GM18861 (cell line): ENCODE data around the gene STUM.
"Not testable (repeated sequence)": the region's sequence is repeated elsewhere in the genome, so short reads cannot be mapped to it uniquely, and the experiment has no call there.

Experiments
- ATAC-seq: cut with Tn5 transposase; IDR thresholded peaks from one replicate; pipeline ENCODE4 v1.9.1; 2021; ENCODE audit not compliant: unreplicated experiment

STUM gene

GRCh38 chr1:226637147-226637935, 88.8 kb downstream of the STUM start:
- ATAC-seq = no peak

- no peak for ATAC-seq
These were observed 89.5 kb downstream of the STUM start for GRCh38 chr1:226638001-226638601.

GRCh38 chr1:226638608-226639007, 90.0 kb downstream of the STUM start:
- ATAC-seq = no peak

GRCh38 chr1:226639206-226639605, 90.6 kb downstream of the STUM start:
- ATAC-seq = not testable (repeated sequence)

DNA sequence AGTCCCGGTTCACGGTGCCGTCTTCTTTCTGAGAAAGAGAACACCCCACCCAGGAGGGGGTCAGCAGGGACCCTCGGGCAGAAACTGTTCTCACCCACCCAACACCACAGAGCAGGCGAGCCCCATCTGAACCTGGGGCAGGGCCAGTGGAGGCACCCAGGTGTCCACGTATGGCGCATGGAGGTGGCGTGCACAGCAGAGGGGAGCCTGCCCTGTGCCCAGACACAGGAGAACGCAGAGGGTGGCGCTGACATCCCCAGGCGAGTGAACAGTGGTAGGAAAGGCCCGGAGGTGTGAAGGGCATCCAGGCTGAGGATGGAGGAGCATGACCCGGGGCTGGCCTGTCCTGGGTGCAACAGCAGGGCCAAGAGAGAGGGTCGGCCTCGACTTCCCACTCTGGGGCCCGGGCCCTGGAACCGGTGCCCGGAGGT, 91.1 kb downstream of the STUM start:
- ATAC-seq = no peak

DNA sequence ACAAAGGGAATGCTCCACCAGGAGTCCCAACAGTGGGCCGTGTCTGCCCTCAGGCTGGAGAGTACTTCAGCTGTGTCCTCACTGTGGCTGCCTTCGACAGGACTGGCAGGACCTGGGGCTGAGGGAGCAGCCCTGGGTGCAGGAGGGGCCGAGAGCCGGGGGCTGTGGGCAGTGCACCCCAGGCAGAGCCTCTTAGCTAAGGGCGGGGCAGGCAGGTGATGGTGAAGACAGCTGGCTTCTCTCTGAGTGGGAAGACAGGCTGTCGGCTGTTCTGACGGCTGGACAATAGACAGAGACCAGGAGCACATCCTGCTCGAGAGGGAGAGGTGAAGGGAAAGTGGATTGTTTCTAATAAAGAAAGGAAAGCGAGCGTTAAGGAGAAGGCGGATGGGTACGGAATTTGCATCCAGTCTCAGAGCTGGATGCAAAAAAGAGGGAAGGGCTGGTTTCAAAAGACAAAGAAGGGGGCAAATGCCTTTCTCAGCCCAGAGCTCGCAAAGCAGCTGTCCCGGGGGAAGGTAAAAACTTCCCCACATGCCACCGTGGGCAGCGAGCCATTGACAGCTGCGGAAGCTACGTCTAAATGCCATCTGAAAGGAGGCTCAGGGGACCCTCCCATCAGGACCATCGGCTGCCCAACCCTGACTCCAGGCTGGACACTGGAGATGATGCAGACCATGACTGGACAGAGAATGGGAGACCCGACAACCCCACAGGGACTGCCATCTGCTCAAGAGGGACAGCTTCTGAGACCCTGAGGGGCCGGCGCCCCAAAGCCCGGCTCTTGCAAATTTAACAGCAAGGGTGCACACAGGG, 92.0 kb downstream of the STUM start:
- ATAC-seq = no peak

DNA sequence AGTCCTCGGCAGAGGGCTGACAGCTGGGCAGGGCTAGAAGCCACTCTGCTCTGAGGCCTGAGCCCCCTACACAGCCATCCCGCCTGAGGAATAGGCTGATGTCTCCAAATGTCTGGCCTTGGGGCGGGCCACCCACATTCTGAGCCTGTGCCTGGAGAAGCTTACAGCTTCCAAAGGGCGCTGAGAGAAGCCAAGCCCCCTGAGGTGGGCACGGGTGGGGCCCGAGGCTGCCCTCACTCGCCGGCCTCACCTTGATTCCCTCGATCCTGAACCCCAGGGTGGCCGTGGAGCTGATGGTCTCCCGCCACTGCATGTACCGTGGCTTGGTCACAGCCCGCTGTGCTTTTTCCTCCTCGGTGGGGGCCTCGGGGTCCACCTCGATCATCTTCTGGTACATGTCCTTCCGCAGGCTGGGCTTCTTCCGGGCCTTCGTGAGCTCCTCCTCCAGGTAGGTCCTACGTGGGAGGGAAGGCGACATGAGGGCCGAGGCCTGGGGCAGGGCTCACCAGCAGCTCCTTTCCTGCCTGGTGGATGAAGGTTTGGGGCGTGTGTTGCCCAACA, 93.2 kb downstream of the STUM start:
- no peak for ATAC-seq

- no peak for ATAC-seq
These were observed 93.9 kb downstream of the STUM start for GRCh38 chr1:226642421-226642820.

GRCh38 chr1:226643177-226643576, 94.6 kb downstream of the STUM start:
- ATAC-seq = peak; percentile 64

DNA sequence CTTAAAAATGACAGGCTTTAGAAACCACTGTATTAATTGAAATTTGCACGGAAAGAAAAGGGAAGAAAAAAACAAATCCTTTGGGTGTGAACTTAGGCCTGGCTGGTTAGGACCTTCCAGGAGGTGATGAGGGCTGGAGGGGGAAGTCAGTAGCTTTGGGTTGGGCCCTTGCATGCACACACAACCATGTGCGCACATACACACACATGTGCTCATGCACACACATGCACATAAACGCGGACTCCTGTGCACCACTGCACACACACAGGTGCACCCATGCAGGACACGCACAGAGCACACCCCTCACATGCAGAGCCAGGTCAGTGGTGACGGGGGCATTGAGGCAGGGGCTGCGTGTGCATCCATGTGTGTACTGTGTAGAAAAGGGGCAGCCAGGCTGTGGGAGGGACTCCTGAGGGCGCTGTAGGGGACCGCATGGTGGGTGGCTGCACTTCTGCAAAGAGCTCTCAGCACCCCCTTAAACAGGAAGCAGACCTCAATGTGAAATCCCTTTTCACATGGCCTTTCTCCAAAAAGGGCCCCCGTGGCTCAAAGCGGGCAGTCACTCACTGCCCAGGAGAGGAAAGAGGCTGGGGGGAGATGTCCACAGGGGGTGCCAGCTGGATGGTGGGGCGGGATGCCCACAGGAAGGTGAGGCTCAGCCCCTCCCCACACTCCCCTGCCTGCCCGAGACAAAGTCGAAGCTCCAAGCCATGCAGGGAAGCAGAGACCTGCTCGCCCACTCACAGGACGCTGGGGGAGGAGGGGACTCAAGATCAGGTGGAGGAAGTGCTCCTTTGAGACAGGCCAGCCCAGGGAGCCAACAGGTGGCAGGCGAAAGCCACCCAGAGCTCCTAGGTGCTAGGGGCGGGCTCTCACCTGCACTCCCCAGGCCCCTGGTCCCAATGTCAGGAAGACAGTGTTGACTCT, 95.3 kb downstream of the STUM start:
- ATAC-seq = peak; percentile 34

DNA sequence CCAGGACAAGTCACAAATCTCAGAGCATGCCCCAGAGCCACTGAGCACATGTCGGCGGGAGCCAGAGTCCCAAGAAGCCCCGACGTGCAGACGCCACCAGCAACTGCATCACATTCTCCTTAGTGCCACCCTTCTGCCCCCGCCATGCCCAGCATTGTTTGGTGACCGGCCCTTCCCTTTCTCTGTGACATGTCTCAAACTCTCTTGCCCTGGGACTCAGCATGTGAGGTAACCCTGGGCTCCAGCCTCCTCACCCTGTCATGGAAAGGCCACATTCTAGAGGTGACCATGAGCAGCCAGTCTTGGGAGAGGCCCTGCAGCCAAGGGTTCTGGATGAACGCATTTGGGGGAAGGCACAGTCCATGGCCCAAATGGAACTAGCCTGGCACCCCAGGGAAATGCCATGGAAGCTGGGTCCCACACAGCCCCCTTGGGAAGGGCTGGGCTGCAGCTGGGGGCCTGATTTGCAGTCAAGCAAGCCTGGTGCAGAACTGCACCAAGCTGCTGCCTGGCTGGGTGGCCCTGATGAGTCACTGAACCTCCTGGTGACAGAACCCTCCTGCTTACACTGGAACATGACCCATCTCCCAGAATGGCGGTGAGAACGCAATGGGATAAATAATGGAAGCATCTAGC, 96.1 kb downstream of the STUM start:
- no peak for ATAC-seq

DNA sequence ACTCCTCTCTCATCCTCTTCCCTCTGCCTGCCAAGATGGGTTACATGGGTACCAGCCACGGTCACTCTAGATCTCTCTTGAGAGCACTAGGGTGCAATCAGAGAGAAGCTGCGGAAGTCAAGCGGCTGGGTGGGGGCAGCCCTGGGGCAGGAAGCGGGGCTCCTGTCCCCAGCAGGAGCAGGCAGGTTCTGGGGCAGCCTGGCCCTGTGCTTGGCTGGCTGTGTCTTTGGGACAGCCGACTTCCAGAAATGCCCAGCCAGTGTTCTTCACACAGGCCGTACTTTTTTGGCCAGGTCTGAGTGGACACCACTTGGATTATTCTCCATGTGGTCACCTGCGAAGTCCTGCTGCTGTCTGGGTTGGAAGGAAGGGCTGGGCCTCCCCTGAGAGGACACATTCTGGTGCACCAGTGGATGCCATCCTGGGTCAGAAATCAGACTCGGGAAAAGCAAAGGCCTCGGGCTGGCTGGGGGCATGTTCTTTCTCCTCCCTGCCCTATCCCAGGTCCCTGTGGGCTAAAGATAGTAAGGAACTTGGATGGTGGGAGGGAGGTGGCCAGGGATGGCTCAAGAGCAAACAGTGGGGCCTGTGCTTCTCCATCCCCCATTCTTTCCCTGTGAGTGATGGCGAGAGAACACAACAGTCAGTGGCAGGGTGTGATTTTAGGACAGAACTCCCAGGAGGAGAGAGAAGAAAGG, 96.9 kb downstream of the STUM start:
- no peak for ATAC-seq

DNA sequence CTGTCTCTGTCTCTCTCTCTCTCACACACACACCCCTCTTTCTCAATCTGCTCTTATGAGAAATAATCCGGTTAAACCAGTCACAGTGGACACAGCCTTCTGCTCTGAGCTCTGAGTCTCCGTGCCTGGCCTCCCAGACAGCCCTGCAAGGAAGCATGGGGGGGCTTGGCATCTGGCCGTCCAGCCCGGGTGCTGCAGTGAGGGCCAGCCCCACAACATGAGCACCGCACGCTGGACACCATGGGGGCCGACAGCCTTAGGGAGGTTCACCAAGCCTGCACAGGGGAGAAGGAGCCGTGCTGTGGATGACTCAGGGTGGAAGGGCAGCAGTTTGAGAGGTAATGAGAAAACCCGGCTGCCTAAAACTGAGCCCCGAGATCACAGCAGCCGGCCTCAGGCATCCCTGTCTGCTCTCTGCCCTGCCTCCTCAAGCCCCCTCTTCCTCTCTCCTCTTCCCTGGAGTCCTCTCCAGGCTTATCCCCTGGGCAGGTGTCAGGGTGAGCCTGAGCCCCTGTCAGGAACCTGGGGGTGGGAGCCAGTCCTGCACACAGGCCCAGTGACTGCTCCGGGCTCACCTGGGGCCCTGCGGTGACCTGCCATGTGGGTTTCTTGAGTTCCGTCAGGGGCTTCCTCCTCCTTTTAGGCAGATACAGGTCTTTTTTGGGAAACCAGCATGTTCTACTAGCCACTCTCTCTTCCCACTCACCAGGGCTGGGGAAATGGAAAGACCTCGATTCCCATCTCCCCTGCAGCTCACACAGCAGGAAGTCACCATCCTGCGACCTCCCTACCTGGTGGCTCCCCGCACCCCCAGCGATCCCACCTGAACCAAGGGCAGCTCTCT, 97.7 kb downstream of the STUM start:
- no peak for ATAC-seq

DNA sequence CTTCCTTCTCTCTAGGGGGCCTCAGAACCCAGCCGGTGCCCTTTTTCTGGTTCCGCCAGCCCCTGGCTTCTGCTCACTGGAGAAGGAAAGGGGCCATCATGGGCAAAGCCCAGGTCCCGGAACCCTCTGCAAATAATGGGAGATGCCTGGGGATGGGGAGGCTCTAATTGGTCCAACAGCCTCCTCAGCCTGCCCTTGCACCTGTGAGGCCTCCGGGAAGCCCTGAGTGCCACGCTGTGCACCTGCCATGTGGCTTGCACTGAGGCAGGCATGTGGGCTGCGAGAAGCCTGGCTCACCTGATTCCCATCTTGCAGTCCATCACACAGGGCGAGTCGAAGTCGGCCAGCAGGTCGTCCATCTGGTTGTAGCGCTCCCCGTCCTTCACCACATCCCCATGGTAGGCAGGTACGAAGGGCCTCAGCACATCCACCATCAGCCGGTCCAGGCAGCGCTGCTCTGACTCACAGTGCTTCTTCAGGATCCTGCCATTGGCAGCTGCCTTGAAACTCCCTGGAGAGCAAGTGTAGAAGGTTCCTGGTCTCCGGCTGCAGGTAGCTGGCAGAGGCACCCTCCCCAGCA, 98.4 kb downstream of the STUM start:
- no peak for ATAC-seq

- no peak for ATAC-seq
These were observed 99.2 kb downstream of the STUM start for GRCh38 chr1:226647719-226648118.

DNA sequence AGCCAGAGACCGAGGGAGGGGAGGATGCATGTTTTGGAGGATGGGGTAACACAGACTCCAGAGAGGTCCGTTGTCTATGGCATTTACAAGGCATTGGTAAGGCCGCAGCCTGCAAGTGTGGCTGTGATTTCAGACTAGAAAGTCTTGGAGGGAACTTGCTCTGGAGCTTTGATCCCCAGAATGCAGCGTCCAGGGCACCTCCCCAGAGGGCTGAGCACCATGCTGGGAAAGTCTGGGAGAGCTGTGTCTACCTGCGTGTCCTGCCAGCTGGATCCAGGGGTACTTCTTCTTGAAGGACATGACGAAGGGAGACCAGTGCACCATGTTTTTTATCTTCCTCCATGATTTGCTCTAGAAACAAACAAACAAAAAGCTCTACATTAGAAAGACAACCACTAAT, 99.9 kb downstream of the STUM start:
- no peak for ATAC-seq

DNA sequence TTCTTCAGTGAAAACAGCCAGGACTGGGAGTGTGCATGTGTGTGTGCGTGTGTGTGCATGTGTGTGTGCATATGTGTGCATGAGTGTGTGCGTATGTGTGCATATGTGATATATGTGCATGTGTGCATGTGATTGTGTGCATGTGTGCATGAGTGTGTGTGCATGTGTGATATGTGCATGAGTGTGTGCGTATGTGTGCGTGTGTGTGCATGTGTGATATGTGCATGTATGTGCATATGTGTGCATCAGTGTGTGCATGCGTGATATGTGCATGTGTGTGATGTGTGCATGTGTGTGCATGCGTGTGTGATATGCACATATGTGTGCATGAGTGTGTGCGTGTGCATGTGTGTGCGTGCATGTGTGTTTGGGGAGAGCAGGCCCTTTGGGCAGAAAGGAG, 100.7 kb downstream of the STUM start:
- ATAC-seq = no peak

GRCh38 chr1:226649780-226650179, 101.2 kb downstream of the STUM start:
- ATAC-seq = no peak
